GM12874 (cell line): ENCODE measurements around the gene MPZL3.

Source experiments
- CTCF ChIP-seq: IDR thresholded peaks from 2 replicates; pipeline ENCODE4 v1.5.1; 2011; ENCODE audit warnings: low read depth, mild to moderate bottlenecking, control low read depth, low read length, moderate library complexity; ENCODE audit not compliant: insufficient read depth

The MPZL3 gene

GRCh38 chr11:118230088-118230487 lies 22.1 kb downstream of the MPZL3 start:
- TF ChIP-seq CTCF, result no peak

GRCh38 chr11:118229274-118229847 lies 22.8 kb downstream of the MPZL3 start:
- TF ChIP-seq CTCF, result no peak

- TF ChIP-seq CTCF, result no peak
Measured at GRCh38 chr11:118227865-118228785, 24.0 kb downstream of the MPZL3 start.

GRCh38 chr11:118226781-118227180 lies 25.4 kb downstream of the MPZL3 start:
- TF ChIP-seq CTCF, result no peak

GRCh38 chr11:118226296-118226695 lies 25.9 kb downstream of the MPZL3 start:
- TF ChIP-seq CTCF, result no peak

DNA sequence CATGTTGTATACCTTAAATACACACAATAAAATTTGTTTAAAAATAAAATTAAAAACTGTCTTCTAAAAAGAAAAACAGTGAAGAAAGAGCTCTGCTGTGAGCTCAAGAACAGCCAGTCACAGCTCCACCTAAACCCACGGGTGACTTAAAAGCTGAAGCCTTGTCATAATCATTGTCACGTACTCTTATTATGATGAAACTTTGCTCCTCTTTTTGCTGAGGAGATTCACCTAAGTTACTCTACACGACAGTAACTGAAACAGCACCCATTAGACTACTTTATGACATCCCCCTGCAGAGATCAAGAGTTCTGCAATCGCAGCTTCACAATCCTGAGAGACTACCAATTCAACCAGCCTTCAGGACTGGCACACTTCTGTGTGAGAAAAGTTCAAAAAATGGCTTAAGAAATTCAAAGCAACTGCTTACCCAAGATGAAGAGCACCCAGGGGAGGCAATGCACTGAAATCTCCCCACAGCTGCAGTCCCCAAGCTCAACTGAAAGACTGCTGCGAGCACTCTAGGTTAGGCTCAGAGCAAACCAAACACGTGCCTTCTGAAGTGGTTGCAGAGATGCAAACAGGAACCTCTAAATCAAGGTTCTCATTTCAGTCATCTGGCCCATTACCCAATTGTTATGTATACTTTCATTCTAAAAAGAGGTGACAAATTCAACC lies 27.5 kb downstream of the MPZL3 start, which contains the start of gene JAML:
TSS of gene JAML (minus strand) at position 501 of the 678 bp plus-strand sequence. CDS start 10,145 bp downstream, outside the sequence.
- TF ChIP-seq CTCF, result no peak

DNA sequence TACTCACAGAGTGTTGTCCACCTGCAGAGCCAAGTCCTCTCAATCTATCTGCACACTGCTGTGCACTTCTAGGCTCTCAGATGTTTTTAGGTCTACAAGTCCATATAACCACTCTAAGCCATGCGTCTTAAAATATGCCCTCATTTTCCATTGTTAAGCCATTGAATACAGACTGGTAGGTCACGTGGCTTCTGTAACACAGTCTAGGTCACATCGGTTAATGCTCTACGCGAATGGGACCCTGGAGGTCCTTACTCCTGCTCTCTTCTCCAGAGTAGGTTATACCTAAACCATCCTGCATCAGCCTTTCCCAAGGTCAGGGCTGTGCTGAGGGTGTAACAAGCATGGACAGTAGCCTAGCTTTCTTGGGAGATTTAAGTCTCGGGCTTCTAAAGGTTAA lies 28.2 kb downstream of the MPZL3 start:
- no peak for TF ChIP-seq CTCF
